GM21717 (cell line): ENCODE measurements around the gene C5orf34.
A peak's percentile ranks its signal among the peaks of the same experiment; 100 is the strongest.
"Not testable (repeated sequence)": the region's sequence is repeated elsewhere in the genome, so short reads cannot be mapped to it uniquely, and the experiment has no call there.

Experiments
- ATAC-seq: cut with Tn5 transposase; IDR thresholded peaks from one replicate; pipeline ENCODE4 v1.9.1; 2021; ENCODE audit warnings: mild to moderate bottlenecking, moderate library complexity; ENCODE audit not compliant: unreplicated experiment

The C5orf34 gene

DNA sequence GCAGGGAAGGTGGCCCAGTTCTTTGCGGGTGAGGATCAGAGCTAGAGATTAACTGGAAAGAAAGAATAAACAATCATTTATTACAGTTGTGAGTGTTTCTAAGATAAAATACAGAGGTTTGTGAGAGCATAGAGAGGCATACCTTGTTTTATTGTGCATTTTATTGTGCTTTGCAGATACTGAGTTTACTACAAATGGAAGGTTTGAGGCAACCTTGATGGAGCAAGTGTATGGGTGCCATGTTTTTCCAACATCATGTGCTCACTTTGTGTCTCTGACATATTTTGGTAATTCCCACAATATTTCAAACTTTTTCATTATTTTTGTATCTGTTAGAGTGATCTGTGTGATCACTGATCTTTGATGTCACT, 715 bp upstream of the C5orf34 start:
- no peak for ATAC-seq

- ATAC-seq = peak; percentile 43
Measured at GRCh38 chr5:43514471-43514815, 505 bp downstream of the C5orf34 start.

- ATAC-seq = no peak
Measured at GRCh38 chr5:43514025-43514424, 923 bp downstream of the C5orf34 start.

DNA sequence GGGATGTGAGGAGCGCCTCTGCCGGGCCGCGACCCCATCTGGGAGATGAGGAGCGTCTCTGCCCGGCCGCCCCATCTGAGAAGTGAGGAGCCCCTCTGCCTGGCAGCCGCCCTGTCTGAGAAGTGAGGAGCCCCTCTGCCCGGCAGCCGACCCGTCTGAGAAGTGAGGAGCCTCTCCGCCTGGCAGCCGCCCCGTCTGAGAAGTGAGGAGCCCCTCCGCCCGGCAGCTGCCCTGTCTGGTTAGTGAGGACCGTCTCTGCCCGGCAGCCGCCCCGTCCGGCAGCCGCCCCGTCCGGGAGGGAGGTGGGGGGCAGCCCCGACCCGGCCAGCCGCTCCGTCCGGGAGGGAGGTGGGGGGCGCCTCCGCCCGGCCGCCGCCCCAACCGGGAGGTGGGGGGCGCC, 3.9 kb downstream of the C5orf34 start:
- ATAC-seq = not testable (repeated sequence)

GRCh38 chr5:43498581-43498980, 16.4 kb downstream of the C5orf34 start:
- no peak for ATAC-seq

- no peak for ATAC-seq
Measured at GRCh38 chr5:43497311-43498104, 17.4 kb downstream of the C5orf34 start.

- ATAC-seq = no peak
Measured at GRCh38 chr5:43491326-43491725, 23.6 kb downstream of the C5orf34 start.

DNA sequence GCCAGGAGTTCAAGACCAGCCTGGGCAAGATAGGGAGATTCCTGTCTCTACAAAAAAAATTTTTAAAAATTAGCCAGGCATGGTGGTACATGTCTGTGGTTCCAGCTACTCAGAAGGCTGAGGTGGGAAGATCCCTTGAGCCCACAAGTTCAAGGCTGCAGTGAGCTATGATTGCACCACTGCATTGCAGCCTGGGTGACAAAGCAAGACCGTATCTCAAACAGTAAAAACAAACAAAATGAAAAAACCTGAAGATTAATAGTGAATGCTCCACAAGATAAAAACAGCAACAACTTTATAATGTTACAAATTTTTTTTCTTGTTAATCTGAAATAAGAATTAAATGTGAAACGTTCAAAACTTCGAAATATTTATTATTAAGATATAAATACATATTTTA, 28.6 kb downstream of the C5orf34 start:
- no peak for ATAC-seq

- no peak for ATAC-seq
Measured at GRCh38 chr5:43485406-43485805, 29.5 kb downstream of the C5orf34 start.

DNA sequence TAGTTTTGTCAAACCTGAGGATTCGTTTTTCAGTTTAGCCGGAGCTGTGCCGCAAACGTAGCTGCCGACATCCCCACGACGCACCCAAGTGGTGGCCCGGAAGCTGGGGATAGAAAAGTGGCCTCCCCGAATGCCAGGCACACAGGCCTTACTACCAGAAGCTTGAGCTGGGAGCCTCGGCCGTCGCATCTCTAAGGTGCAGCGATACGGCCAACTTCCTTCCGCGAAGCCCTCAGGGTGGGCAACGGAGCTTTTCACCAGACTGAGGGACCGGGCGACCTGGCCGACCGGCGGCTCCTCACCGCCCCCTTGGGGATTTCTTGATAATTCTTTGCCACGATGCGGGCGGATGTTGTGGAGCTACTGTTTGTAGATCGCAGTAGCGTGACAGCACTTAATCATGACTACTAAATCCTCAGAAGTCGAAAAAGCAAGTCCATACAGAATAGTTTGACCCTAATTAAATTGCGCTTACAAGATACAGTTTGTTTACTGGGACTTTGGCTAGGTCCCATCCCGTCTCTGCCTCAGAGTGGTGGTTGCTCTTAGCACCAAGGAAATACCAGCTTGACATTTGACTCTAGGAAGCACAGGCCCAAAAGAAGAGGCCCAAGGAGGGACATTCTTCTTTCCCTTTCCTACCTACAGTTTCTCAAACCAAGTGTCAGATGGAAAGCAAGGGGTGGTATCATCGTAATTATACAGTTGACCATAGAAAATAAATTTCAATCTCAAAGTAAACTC, 30.7 kb downstream of the C5orf34 start:
- ATAC-seq = peak; percentile 82

GRCh38 chr5:43483298-43484105, 31.4 kb downstream of the C5orf34 start, which contains the start of gene TMEM267:
TMEM267 (minus strand) TSS chr5:43483865; CDS start chr5:43453969, 29,896 bp downstream.
- ATAC-seq = peak; percentile 87

- ATAC-seq = no peak
Measured at GRCh38 chr5:43482490-43483297, 32.3 kb downstream of the C5orf34 start.

DNA sequence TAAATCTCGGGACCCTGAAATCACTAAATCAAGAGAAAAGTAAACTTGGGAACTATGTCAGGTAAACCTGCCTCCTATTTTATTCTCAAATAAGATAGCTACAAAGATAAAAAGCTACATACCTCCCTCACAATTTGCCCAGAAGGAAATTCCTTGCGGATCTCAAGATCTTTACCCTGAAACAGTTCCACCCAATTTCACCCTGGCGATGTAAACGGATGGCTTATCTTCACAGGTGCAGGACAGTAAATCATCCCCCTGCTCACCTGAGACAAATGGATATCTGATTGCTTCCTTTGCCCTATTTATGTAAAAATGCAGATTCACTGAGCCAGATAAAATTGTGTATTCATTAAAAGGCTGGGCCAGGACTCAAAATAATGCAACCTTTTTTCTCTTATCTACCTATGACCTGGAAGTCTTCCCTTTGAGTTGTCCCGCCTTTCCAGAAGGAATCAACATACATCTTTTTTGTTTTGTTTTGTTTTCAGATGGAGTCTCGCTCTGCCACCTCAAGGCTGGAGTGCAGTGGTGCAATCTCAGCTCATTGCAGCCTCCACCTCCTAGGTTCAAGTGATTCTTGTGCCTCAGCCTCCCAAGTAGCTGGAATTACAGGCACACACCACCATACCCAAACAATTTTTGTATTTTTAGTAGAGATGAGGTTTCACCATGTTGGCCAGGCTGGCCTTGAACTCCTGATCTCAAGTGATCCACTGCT, 45.1 kb downstream of the C5orf34 start:
- no peak for ATAC-seq

- ATAC-seq = no peak
Measured at GRCh38 chr5:43467100-43467499, 47.8 kb downstream of the C5orf34 start.

GRCh38 chr5:43465455-43465854, 49.5 kb downstream of the C5orf34 start:
- ATAC-seq = not testable (repeated sequence)

GRCh38 chr5:43461066-43461465, 53.9 kb downstream of the C5orf34 start:
- ATAC-seq = no peak

- ATAC-seq = no peak
Measured at GRCh38 chr5:43456556-43456955, 58.4 kb downstream of the C5orf34 start.

DNA sequence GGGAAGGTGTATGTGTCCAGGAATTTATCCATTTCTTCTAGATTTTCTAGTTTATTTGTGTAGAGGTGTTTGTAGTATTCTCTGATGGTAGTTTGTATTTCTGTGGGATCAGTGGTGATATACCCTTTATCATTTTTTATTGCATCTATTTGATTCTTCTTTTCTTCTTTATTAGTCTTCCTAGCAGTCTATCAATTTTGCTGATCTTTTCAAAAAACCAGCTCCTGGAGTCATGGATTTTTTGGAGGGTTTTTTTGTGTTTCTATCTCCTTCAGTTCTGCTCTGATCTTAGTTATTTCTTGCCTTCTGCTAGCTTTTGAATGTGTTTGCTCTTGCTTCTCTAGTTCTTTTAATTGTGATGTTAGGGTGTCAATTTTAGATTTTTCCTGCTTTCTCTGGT, 73.4 kb downstream of the C5orf34 start:
- not testable (repeated sequence) for ATAC-seq

DNA sequence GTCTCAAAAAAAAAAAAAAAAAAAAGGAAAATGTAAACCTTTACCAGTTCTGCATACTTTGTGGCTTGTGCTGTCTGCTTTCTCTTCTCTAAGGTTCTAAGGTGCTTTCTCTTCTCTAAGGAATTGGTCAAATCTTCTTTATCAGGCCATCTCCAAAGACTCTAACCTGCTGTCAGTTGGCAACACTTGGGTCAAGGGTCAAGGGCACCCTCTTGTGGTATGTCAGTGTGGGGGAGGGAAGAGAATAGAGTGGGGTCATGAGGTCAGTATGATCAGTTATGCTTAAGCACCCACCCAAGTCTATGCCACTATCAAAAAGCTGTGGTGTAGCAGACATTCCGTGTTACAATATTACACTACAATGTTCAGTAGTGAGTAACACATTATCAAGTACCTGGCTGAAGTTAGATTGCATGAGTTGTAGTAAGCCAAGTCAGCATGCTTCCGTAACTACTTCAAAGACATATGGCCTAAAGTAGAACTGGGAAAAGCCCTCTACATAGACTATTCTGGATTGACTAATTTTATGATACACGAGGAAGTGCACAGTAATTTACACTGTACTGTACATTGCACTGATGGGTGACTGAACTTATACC, 77.8 kb downstream of the C5orf34 start:
- ATAC-seq = no peak
